ENCODE data around the gene KIRREL3. TPM values are rescaled to one million over a fixed set of nuclear protein-coding genes. Genes with fewer than 3 reads are reported as not detected.

The KIRREL3 gene
- total RNA-seq, 1 donor, result 0.45 TPM

- no peak for DNase-seq (ENCODE audit: low read depth)
- H3K4me3 ChIP-seq (ENCODE audit: low read depth, low read length), result no peak overlapping the region
- TF ChIP-seq, protein P1, sequence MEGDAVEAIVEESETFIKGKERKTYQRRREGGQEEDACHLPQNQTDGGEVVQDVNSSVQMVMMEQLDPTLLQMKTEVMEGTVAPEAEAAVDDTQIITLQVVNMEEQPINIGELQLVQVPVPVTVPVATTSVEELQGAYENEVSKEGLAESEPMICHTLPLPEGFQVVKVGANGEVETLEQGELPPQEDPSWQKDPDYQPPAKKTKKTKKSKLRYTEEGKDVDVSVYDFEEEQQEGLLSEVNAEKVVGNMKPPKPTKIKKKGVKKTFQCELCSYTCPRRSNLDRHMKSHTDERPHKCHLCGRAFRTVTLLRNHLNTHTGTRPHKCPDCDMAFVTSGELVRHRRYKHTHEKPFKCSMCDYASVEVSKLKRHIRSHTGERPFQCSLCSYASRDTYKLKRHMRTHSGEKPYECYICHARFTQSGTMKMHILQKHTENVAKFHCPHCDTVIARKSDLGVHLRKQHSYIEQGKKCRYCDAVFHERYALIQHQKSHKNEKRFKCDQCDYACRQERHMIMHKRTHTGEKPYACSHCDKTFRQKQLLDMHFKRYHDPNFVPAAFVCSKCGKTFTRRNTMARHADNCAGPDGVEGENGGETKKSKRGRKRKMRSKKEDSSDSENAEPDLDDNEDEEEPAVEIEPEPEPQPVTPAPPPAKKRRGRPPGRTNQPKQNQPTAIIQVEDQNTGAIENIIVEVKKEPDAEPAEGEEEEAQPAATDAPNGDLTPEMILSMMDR (IDR thresholded peaks at IDR 0.05; ENCODE audit: insufficient read depth, low read length), result no peak
These were observed 595.2 kb downstream of the KIRREL3 start for GRCh38 chr11:126405374-126405773.

DNA sequence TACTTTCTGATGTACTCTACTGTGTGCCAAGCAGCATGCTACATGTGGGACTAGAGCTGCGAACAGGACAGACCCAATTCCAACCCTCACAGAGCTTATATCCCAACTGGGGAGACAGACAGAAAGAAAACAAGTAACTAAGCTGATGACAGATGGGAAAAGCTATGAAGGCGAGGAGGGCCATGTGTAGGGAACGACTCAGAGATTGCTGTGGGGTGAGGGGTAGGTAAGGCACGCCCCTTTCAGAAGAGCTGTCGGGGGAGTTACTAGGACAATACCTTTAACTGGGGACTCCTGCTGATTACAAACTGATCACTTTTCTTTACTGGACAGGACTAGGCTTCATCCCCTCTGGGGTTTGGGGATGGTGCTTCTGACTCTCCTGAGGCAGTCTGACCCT lies 596.2 kb downstream of the KIRREL3 start:
- DNase-seq (ENCODE audit: low read depth), result no peak
- TF ChIP-seq, protein P1 (IDR thresholded peaks at IDR 0.05; ENCODE audit: insufficient read depth, low read length), result no peak
- H3K4me3 ChIP-seq (ENCODE audit: low read depth, low read length), result no peak overlapping the region

GRCh38 chr11:126403658-126404057 lies 596.9 kb downstream of the KIRREL3 start:
- TF ChIP-seq, protein P1 (IDR thresholded peaks at IDR 0.05; ENCODE audit: insufficient read depth, low read length), result no peak
- no peak for DNase-seq (ENCODE audit: low read depth)
- H3K4me3 ChIP-seq (ENCODE audit: low read depth, low read length), result no peak overlapping the region

DNA sequence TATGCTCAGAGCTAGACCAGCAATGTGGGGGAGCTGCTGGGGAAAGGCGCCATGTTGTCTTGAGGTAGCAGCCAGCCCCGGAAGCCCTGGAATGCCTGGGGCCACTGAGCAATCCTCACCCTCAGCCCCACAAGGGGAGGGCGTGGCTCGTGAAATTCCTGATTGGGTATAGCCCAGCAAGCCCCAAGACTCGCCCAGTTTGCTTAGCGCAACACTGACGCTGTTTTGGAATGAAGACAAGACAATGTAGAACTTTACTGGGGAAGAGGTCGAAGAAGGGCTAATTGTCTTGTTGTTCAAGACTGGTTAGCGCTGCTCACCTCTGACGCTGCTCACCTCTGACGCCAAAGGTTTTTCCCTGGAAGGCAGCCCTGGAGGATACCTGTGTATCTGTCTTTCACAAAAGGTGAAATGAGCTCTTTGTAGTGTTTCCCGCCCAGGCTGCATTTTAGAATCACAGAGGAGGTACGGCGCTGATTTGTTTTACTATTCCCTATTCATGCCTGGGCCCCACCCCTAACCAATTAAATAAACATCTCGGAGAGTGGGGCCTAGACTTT lies 597.5 kb downstream of the KIRREL3 start:
- TF ChIP-seq, protein P1 (IDR thresholded peaks at IDR 0.05; ENCODE audit: insufficient read depth, low read length), result no peak

GRCh38 chr11:126400479-126400878 lies 600.1 kb downstream of the KIRREL3 start:
- DNase-seq (ENCODE audit: low read depth), result no peak
- TF ChIP-seq, protein P1 (IDR thresholded peaks at IDR 0.05; ENCODE audit: insufficient read depth, low read length), result no peak
- no peak overlapping the region for H3K4me3 ChIP-seq (ENCODE audit: low read depth, low read length)

More for the DNA sequence above, 597.5 kb downstream of the KIRREL3 start:
- H3K4me3 ChIP-seq (ENCODE audit: low read depth, low read length), result no peak overlapping the region
- peak; percentile 22 for DNase-seq (ENCODE audit: low read depth)

DNA sequence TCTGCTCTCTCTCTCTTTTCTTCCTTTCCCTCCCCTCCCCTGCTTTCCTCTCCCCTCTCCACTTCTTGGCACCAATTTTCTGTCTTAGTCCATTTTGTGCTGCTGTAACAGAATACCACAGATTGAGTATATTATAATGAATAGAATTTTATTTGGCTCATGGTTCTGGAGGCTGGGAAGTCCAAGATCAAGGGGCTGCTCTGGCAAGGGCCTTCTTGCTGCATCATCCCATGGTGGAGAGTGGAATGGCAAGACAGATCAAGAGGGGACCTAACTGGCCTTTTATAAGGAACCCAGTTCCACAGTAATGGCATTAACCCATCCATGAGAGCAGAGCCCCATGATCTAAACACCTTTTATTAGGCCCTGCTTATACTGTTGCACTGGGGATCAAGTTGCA lies 600.6 kb downstream of the KIRREL3 start:
- H3K4me3 ChIP-seq (ENCODE audit: low read depth, low read length), result no peak overlapping the region
- TF ChIP-seq, protein P1 (IDR thresholded peaks at IDR 0.05; ENCODE audit: insufficient read depth, low read length), result no peak
- DNase-seq (ENCODE audit: low read depth), result no peak

DNA sequence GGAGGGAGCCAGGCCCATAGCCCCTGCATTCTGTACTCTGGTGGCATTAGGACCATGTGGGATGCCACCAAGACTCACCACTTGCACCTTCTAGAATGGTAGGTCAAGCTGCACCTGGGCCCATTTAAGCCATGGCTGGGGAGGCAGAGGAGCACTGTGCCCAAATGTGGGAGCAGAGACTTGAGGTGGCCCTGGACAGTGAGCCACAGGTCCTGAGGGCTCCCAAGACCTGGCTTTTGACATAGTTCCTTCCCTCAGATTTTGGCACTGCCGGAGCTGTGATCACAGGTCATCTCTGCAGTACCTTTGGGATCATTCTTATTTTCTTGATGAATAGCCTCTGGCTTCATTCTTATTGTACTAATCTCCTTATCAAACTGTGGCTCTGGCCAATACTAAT lies 601.8 kb downstream of the KIRREL3 start:
- no peak overlapping the region for H3K4me3 ChIP-seq (ENCODE audit: low read depth, low read length)
- no peak for DNase-seq (ENCODE audit: low read depth)
- TF ChIP-seq, protein P1 (IDR thresholded peaks at IDR 0.05; ENCODE audit: insufficient read depth, low read length), result no peak
